GM21367 (cell line): ENCODE measurements around the gene KDR.

Source experiments
- ATAC-seq: cut with Tn5 transposase; IDR thresholded peaks from one replicate; pipeline ENCODE4 v1.9.1; 2021; ENCODE audit not compliant: unreplicated experiment

Gene KDR

GRCh38 chr4:55031158-55031557 lies 94.2 kb downstream of the KDR start:
- ATAC-seq = no peak

- ATAC-seq = no peak
Measured at GRCh38 chr4:55030589-55030988, 94.8 kb downstream of the KDR start.

DNA sequence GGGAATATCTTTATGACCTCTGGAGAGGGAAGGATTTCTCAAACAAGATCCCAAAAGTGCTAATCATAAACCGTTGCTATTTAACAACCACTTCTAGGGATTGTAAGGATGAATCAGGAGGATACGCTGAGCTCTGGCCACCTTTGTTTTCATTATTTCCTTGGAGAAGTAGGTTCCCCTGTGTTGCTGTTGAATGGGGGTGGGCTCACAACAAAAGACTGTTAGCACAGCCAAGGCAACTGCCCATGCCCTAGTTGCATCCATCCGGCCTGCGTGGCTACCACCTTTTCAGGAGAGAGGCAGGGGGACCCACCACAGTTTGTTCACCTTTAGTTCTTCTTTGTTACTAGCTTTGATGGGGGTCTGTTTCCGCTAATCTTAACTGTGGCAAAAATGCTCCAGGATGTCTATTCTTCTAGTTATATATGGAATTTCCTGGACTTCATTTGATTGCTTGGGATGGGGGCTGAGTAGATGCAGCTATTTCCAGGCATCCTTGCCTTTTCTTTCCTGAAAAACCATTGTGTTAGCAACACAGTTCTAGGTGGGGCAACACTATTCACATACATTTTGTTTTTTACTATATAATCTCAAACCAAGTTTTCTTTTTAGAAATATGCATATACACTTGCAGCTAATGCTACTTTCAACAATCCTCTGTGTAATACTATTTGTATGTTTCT lies 95.4 kb downstream of the KDR start:
- ATAC-seq = no peak

DNA sequence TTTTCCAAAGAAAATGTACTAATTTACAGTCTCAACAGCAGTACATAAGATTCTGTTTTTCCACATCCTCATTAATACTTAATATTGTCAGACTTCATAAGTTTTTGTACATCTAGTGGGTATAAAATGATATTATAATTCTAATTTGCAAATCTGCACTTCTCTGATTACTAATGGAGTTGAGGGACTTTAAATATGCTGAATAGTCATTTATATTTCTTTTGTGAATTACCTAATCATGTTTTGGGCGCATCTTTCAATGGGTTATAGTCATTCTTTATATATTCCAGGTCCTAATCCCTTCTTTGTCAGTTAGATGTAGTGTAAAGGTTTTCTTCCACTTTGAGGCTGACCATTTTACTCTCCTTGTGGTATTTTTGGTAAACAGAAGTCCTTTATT lies 96.1 kb downstream of the KDR start:
- no peak for ATAC-seq
